ENCODE measurements around the gene ACOXL. TPM values are rescaled to one million over a fixed set of nuclear protein-coding genes. Genes with fewer than 3 reads are reported as not detected.

The ACOXL gene
- total and polyA plus RNA-seq, 9 of the 15 experiments (the other 6 are each of a cell fraction or from before 2014, with no cell fraction given): 0.31 to 0.56 TPM; not detected in 7

DNA sequence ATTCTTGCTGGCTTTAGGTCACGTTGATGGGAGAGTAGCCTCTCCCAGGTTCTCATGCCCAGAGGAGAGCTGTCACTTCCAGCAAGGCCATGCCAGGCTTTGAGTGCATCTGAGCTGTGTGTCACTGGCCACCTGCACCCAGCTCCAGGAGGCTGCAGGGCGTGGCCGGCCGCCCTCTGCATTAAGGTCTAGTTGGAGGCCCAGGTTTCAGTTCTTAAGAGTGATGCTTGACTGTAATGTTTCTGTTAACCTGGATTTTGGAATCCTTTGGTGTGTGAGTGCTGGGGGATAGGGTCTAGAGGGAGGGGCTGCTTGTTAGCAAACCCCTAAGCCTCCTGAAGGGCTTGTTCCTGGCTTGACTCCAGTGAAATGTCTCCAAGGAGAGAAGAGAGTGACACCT is 140.1 kb downstream of the ACOXL start:
- Histone ChIP-seq H3K79me2 (ENCODE audit: control insufficient read depth, insufficient read depth, low read length) (no peaks in the 10 kb centered on the region), H3K4me1 (replicated peaks in 1 of 2; ENCODE audit: control insufficient read depth in 2 of 2, insufficient read depth in 2 of 2, low read length in 2 of 2) (peaks cover 0 to 4% of the 10 kb centered on the region in 2 experiments; a peak in 2 of 5 replicates), H3K27me3 (ENCODE audit: control insufficient read depth in 2 of 2, insufficient read depth in 2 of 2, low read length in 2 of 2) (peaks cover 0 to 26% of the 10 kb centered on the region in 2 experiments; a peak in 2 of 5 replicates), H3K4me3 (no peak overlapping the region), H3K36me3 (ENCODE audit: control insufficient read depth, insufficient read depth, low read length) (no peaks in the 10 kb centered on the region), H2AFZ (ENCODE audit: low read depth, low read length) (no peak overlapping the region), H3K9ac (ENCODE audit: insufficient read depth in 1 of 2, low read depth in 2 of 2, low read length in 2 of 2) (no peak overlapping the region), H4K20me1 (replicated peaks; ENCODE audit: control insufficient read depth, insufficient read depth, low read length) (no peaks in the 10 kb centered on the region), H3K9me3 (replicated peaks; ENCODE audit: control insufficient read depth, insufficient read depth, low read depth, low read length) (no peaks in the 10 kb centered on the region), H3K4me2 (ENCODE audit: insufficient read depth, low read length) (no peak overlapping the region), H3K27ac (ENCODE audit: extremely low read depth, low read depth, low read length) (no peak overlapping the region), H3K9me1 (ENCODE audit: control insufficient read depth, insufficient read depth, low read length) (no peaks in the 10 kb centered on the region)
- ChIA-PET POLR2A (no interaction called here), CTCF (ENCODE audit: low intra/inter-chr PET ratio) (no interaction called here)
- FAIRE-seq (no peak), DNase-seq (ENCODE audit: extremely low read depth in 1 of 4, low spot score in 3 of 4) (no peak), ATAC-seq (no peak)
- intact Hi-C loops (cut with micrococcal nuclease) (no loop called here), in situ Hi-C loops (cut with MboI) (no loop called here)
- TF ChIP-seq HNRNPL (IDR thresholded peaks at IDR 0.05; ENCODE audit: low read depth, low read length) (no peak), NCOA2 (IDR thresholded peaks at IDR 0.05; ENCODE audit: partially characterized antibody in 2 of 2) (no peak), HDAC1 (IDR thresholded peaks at IDR 0.05) (no peak)
- WGBS (ENCODE audit: insufficient coverage, low coverage, missing lambda C conversion rate): 0% methylated on average over 4 of the region's 4 CpGs
- BruUV-seq (replicated peaks): no TSS peak

DNA sequence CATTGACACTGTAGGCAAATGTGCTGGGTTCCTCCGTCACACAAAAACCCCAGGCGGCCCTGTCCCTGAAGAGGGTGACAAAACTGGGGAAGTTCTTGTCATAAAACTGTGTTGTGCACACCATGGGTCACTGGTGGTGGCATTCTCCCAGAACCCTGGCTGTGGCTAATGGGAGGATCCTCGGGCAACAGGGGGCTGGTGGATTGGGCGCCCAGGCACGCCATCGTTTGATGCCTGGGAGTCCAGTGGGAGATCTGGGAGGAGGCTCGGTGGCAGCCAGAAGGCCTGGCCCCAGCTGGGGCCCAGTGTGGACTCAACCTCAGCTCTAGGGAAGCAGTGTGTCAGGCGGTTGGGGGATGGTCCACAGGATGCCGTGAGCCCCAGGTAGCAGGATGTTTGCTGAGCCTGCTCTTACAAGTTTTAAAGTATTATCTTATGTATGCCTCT is 140.7 kb downstream of the ACOXL start:
- H4K20me1 ChIP-seq (replicated peaks; ENCODE audit: control insufficient read depth, insufficient read depth, low read length): no peaks in the 10 kb centered on the region
- H3K27me3 ChIP-seq (ENCODE audit: control insufficient read depth in 2 of 2, insufficient read depth in 2 of 2, low read length in 2 of 2): peaks cover 0 to 28% of the 10 kb centered on the region in 2 experiments; a peak in 2 of 5 replicates
- no peak for TF ChIP-seq MCM3 (IDR thresholded peaks at IDR 0.05)
- no peak for TF ChIP-seq NFE2L1 (tag; IDR thresholded peaks at IDR 0.05; ENCODE audit: borderline replicate concordance, low read depth)
- no peak for TF ChIP-seq PHF8 (IDR thresholded peaks at IDR 0.05; ENCODE audit: borderline replicate concordance, low read length)
- no peak for TF ChIP-seq ZNF217 (CRISPR knock-in tag; IDR thresholded peaks at IDR 0.05)
- TF ChIP-seq, protein P1, sequence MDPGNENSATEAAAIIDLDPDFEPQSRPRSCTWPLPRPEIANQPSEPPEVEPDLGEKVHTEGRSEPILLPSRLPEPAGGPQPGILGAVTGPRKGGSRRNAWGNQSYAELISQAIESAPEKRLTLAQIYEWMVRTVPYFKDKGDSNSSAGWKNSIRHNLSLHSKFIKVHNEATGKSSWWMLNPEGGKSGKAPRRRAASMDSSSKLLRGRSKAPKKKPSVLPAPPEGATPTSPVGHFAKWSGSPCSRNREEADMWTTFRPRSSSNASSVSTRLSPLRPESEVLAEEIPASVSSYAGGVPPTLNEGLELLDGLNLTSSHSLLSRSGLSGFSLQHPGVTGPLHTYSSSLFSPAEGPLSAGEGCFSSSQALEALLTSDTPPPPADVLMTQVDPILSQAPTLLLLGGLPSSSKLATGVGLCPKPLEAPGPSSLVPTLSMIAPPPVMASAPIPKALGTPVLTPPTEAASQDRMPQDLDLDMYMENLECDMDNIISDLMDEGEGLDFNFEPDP (CRISPR knock-in tag; IDR thresholded peaks at IDR 0.05): no peak
- no peak for TF ChIP-seq ZBED1 (IDR thresholded peaks at IDR 0.05)
- no peak for FAIRE-seq
- H3K9me1 ChIP-seq (ENCODE audit: control insufficient read depth, insufficient read depth, low read length): no peaks in the 10 kb centered on the region
- ATAC-seq: no peak
- H3K9me3 ChIP-seq (replicated peaks; ENCODE audit: control insufficient read depth, insufficient read depth, low read depth, low read length): no peaks in the 10 kb centered on the region
- POLR2A ChIA-PET: no interaction called here
- H3K4me2 ChIP-seq (ENCODE audit: insufficient read depth, low read length): no peak overlapping the region
- H3K9ac ChIP-seq (ENCODE audit: insufficient read depth in 1 of 2, low read depth in 2 of 2, low read length in 2 of 2): no peak overlapping the region
- no peaks in the 10 kb centered on the region for H3K36me3 ChIP-seq (ENCODE audit: control insufficient read depth, insufficient read depth, low read length)
- intact Hi-C loops (cut with micrococcal nuclease) (no loop called here), in situ Hi-C loops (cut with MboI) (no loop called here)
- 1% methylated on average over 9 of the region's 9 CpGs for WGBS (ENCODE audit: insufficient coverage, low coverage, missing lambda C conversion rate)
- CTCF ChIA-PET (ENCODE audit: low intra/inter-chr PET ratio): no interaction called here
- H2AFZ ChIP-seq (ENCODE audit: low read depth, low read length): no peak overlapping the region
- peaks cover 0 to 4% of the 10 kb centered on the region in 2 experiments; a peak in 2 of 5 replicates for H3K4me1 ChIP-seq (replicated peaks in 1 of 2; ENCODE audit: control insufficient read depth in 2 of 2, insufficient read depth in 2 of 2, low read length in 2 of 2)
- no peaks in the 10 kb centered on the region for H3K79me2 ChIP-seq (ENCODE audit: control insufficient read depth, insufficient read depth, low read length)
- DNase-seq (ENCODE audit: extremely low read depth in 1 of 4, low spot score in 3 of 4): no peak
- H3K27ac ChIP-seq (ENCODE audit: extremely low read depth, low read depth, low read length): no peak overlapping the region
- no peak overlapping the region for H3K4me3 ChIP-seq
- no TSS peak for BruUV-seq (replicated peaks)

All from K562 (cell line).